Type B pancreatic cell (in vitro differentiated cells): Measurements from ENCODE around the gene NTM. TPM values are rescaled to one million over a fixed set of nuclear protein-coding genes. Genes with fewer than 3 reads are reported as not detected.

ENCODE experiments used
- DNase-seq: peaks from one replicate; pipeline ENCODE4 v3.0.0; 2021; ENCODE audit warnings: mixed read lengths; ENCODE audit not compliant: unreplicated experiment; ENCODE audit errors: extremely low spot score
- H3K27ac Mint-ChIP-seq: 2 replicates; pipeline ENCODE4 v1.8.0; 2021; ENCODE audit warnings: mild to moderate bottlenecking, mixed read lengths
- H3K27me3 Mint-ChIP-seq: 2 replicates; pipeline ENCODE4 v1.8.0; 2021; ENCODE audit warnings: mixed read lengths
- H3K36me3 Mint-ChIP-seq: 2 replicates; pipeline ENCODE4 v1.8.0; 2021; ENCODE audit warnings: mixed read lengths
- H3K4me1 Mint-ChIP-seq: one replicate; pipeline ENCODE4 v1.8.0; 2021; ENCODE audit warnings: mixed read lengths; ENCODE audit not compliant: unreplicated experiment
- H3K4me3 Mint-ChIP-seq: 2 replicates; pipeline ENCODE4 v1.8.0; 2021; ENCODE audit warnings: mild to moderate bottlenecking, mixed read lengths
- H3K9me3 Mint-ChIP-seq: 2 replicates; pipeline ENCODE4 v1.8.0; 2021; ENCODE audit warnings: mixed read lengths
- CTCF ChIP-seq: fragments of 200-600 bp; sonication (generic); conservative IDR thresholded peaks from 2 replicates; pipeline ENCODE4 v1.5.0; 2021; ENCODE audit warnings: antibody characterized with exemption, mild to moderate bottlenecking
- total RNA-seq: library from RNA; stranded (reverse); gene quantifications from 2 replicates; pipeline ENCODE4 v1.2.1, GENCODE V29; 2021; ENCODE audit warnings: low replicate concordance

NTM gene
- total RNA-seq, 1 donor from 2014 or later = 19.2 TPM

DNA sequence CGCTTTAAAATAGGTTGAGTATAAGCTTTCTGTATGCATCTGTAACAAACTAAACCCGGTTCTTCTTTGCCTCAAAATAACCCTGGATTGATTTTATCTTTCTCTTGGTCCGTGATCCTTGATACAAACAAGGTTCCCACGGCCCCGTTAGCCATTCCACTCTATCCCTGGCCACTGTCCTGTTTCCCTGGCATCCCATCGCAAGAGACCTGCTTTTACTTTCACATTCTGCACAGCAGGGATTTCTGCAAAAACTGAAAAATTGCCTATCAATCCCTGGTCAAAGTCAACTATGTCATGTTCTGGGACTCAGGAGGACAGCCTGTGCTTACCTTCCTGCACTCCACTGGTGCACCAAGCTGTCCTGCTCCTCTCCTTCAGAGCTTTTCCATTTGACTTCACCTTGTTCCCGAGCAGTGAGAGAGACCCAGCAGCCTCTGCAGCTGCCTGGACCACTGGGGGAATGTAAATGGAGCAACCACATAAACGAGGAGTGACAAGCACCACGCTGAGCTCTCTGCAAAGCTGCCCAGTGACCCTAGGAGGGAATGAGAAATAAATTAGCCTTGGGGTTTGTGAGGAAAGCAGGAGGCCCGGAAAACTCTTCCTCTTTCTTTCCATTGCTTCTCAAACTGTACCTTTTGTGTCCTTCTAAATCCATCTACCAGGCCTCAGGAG is 175.9 kb downstream of the NTM start:
- peaks cover 19% of the 10 kb centered on the region for H3K4me1 Mint-ChIP-seq
- no peaks in the 10 kb centered on the region for H3K36me3 Mint-ChIP-seq
- no peak overlapping the region for H3K4me3 Mint-ChIP-seq
- H3K27ac Mint-ChIP-seq = no peak overlapping the region
- TF ChIP-seq CTCF = no peak
- DNase-seq = no peak
- no peaks in the 10 kb centered on the region for H3K9me3 Mint-ChIP-seq
- peaks cover 42% of the 10 kb centered on the region for H3K27me3 Mint-ChIP-seq

- Mint-ChIP-seq H3K27me3 (peaks cover 46% of the 10 kb centered on the region), H3K27ac (no peak overlapping the region)
These were observed 178.7 kb downstream of the NTM start for GRCh38 chr11:131549099-131549498.

GRCh38 chr11:131549770-131550169 is 179.4 kb downstream of the NTM start:
- H3K36me3 Mint-ChIP-seq = no peaks in the 10 kb centered on the region
- peaks cover 13% of the 10 kb centered on the region for H3K4me1 Mint-ChIP-seq
- H3K27ac Mint-ChIP-seq = no peak overlapping the region
- H3K27me3 Mint-ChIP-seq = peaks cover 42% of the 10 kb centered on the region
- TF ChIP-seq CTCF = no peak
- H3K4me3 Mint-ChIP-seq = no peak overlapping the region
- no peak for DNase-seq
- H3K9me3 Mint-ChIP-seq = no peaks in the 10 kb centered on the region

More at GRCh38 chr11:131549099-131549498, 178.7 kb downstream of the NTM start:
- DNase-seq = no peak
- Mint-ChIP-seq H3K36me3 (no peaks in the 10 kb centered on the region), H3K9me3 (no peaks in the 10 kb centered on the region), H3K4me1 (peaks cover 19% of the 10 kb centered on the region), H3K4me3 (no peak overlapping the region)
- TF ChIP-seq CTCF = no peak

DNA sequence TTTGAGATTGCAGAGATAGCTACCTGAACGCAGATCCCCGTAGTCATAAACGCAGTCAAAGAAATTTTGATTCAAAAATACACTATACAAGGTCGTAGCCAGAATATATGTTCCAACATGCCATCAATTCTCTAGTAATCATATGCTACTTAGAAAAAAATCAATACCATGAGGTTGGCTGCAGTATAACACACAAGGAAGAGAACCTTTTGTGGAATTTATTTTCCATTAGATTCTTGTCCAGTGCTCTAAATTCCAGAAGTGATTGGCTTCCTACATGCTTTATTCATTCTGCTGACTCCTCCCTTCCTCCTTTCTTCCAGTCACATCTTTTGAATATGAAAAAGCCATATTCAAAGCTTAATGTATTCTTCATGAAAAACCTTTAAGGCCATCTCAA is 189.9 kb downstream of the NTM start:
- no peak for TF ChIP-seq CTCF
- no peak overlapping the region for H3K4me3 Mint-ChIP-seq
- DNase-seq = no peak
- H3K27me3 Mint-ChIP-seq = peaks cover 22% of the 10 kb centered on the region
- H3K9me3 Mint-ChIP-seq = no peaks in the 10 kb centered on the region
- H3K36me3 Mint-ChIP-seq = no peaks in the 10 kb centered on the region
- no peak overlapping the region for H3K27ac Mint-ChIP-seq
- peaks cover 19% of the 10 kb centered on the region for H3K4me1 Mint-ChIP-seq

DNA sequence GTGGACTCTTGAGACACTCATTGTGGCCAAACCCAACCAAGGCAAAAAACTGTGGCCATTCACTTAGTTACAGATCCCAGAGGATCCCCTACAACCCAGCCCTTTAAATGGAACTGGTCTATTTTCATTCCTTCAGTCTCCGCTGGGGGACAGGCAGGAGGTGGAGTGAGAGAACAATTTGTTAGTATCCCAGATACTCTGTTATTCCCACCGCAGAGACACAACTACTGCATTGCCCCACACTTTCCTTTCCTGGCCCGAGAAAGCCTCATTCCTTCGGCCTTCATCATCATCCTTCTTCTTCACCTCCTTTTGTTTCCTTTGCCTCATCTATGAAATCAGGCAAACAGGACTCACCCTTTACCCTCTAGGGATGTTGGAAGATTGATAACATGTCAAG is 191.1 kb downstream of the NTM start:
- TF ChIP-seq CTCF = no peak
- no peak overlapping the region for H3K27ac Mint-ChIP-seq
- no peaks in the 10 kb centered on the region for H3K9me3 Mint-ChIP-seq
- no peaks in the 10 kb centered on the region for H3K36me3 Mint-ChIP-seq
- H3K4me1 Mint-ChIP-seq = peaks cover 21% of the 10 kb centered on the region
- H3K4me3 Mint-ChIP-seq = no peak overlapping the region
- peaks cover 30% of the 10 kb centered on the region for H3K27me3 Mint-ChIP-seq
- no peak for DNase-seq
